T-helper 2 cell treated with Interferon-gamma antibody and Interleukin-4, amounts not matched to agents 5 μg/mL and 100 μg/mL, for 36 hours (primary cell): ENCODE data around the gene ZNF738.

Experiments
- DNase-seq: peaks from one replicate; pipeline ENCODE4 v3.0.0; 2021; ENCODE audit warnings: low spot score
- H3K27ac Mint-ChIP-seq: one replicate; pipeline ENCODE4 v1.8.0; 2021; ENCODE audit warnings: mild to moderate bottlenecking, mixed read lengths
- H3K27me3 Mint-ChIP-seq: one replicate; pipeline ENCODE4 v1.8.0; 2021; ENCODE audit warnings: low read depth, mixed read lengths
- H3K36me3 Mint-ChIP-seq: one replicate; pipeline ENCODE4 v1.8.0; 2021; ENCODE audit warnings: low read depth, mixed read lengths
- H3K4me1 Mint-ChIP-seq: one replicate; pipeline ENCODE4 v1.8.0; 2021; ENCODE audit warnings: low read depth, mixed read lengths
- H3K4me3 Mint-ChIP-seq: one replicate; pipeline ENCODE4 v1.8.0; 2022; ENCODE audit warnings: mild to moderate bottlenecking, moderate library complexity, mixed read lengths
- H3K9me3 Mint-ChIP-seq: one replicate; pipeline ENCODE4 v1.8.0; 2021; ENCODE audit warnings: mixed read lengths

ZNF738 gene

GRCh38 chr19:21362291-21362690, 3.5 kb downstream of the ZNF738 start:
- no peak for DNase-seq
- H3K4me1 Mint-ChIP-seq, result peaks cover 6% of the 10 kb centered on the region
- no peak overlapping the region for H3K4me3 Mint-ChIP-seq
- H3K27me3 Mint-ChIP-seq, result no peaks in the 10 kb centered on the region
- peaks cover 31% of the 10 kb centered on the region for H3K9me3 Mint-ChIP-seq
- no peak overlapping the region for H3K27ac Mint-ChIP-seq
- H3K36me3 Mint-ChIP-seq, result peaks cover 71% of the 10 kb centered on the region

DNA sequence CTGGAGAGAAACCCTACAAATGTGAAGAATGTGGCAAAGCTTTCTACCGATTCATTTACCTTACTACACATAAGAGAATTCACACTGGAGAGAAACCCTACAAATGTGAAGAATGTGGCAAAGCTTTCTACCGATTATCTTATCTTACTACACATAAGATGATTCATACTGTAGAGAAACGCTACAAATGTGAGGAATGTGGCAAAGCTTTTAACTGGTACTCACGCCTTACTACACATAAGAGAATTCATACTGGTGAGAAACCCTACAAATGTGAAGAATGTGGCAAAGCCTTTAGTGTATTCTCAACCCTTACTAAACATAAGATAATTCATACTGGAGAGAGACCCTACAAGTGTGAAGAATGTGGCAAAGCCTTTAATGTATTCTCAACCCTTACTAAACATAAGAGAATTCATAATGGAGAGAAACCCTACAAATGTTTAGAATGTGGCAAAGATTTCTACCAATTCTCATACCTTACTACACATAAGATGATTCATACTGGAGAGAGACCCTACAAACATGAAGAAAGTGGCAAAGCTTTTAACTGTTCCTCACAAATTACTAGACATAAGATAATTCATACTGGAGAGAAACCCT, 25.3 kb downstream of the ZNF738 start:
- DNase-seq, result no peak
- Mint-ChIP-seq H3K4me3 (no peak overlapping the region), H3K4me1 (no peaks in the 10 kb centered on the region), H3K9me3 (peaks cover 72% of the 10 kb centered on the region), H3K27ac (no peak overlapping the region), H3K27me3 (no peaks in the 10 kb centered on the region), H3K36me3 (peaks cover 46% of the 10 kb centered on the region)

GRCh38 chr19:21396121-21396520, 37.3 kb downstream of the ZNF738 start:
- Mint-ChIP-seq H3K4me3 (peak overlapping the region; percentile 12), H3K36me3 (peaks cover 41% of the 10 kb centered on the region), H3K9me3 (peaks cover 60% of the 10 kb centered on the region), H3K4me1 (peaks cover 10% of the 10 kb centered on the region), H3K27ac (no peak overlapping the region), H3K27me3 (no peaks in the 10 kb centered on the region)
- no peak for DNase-seq

DNA sequence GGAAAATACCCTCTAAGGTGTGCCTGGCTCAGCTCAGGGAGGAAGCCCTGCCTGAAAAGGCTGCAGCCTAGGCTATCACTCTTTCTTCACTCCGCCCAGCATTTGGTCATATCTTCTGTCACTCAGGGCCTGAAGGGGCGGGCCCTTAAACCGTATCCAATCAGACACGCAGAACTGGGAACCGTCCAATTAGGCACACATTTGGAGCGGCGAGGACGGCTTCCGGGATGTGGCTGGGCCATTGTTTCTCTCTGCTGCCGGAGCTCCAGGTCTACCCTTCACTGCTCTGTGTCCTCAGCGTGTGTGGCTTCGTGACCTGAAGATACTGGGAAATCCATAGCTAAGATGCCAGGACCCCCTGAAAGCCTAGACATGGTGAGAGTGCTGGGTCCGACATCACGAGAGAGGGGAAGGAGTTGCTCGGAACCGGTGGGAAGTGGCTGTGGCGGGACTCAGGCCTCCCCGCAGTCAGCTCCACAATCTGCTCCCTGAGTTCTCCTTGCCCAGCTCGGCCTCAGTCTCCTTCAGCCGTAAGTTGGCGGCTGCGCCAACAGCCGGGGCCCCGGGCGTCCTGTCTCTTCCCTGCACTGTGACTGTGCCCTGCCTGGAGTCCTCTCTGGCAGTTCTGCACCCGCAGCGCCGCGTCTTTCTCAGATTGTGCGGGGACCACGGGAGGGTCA, 38.2 kb downstream of the ZNF738 start, which contains the start of gene ZNF493:
Gene ZNF493 (plus strand): TSS at position 241 of the 680 bp plus-strand sequence. CDS start 105 bp downstream, at position 346.
- peaks cover 45% of the 10 kb centered on the region for H3K36me3 Mint-ChIP-seq
- H3K4me3 Mint-ChIP-seq, result peak within 1 kb of the TSS; percentile 96
- peak; percentile 88 for DNase-seq
- H3K27ac Mint-ChIP-seq, result peak within 1 kb of the TSS; percentile 91
- H3K9me3 Mint-ChIP-seq, result peaks cover 56% of the 10 kb centered on the region
- peaks cover 10% of the 10 kb centered on the region for H3K4me1 Mint-ChIP-seq
- no peaks in the 10 kb centered on the region for H3K27me3 Mint-ChIP-seq

- DNase-seq, result no peak
- Mint-ChIP-seq H3K9me3 (peaks cover 49% of the 10 kb centered on the region), H3K4me1 (peaks cover 10% of the 10 kb centered on the region), H3K4me3 (no peak overlapping the region), H3K36me3 (peaks cover 62% of the 10 kb centered on the region), H3K27me3 (no peaks in the 10 kb centered on the region), H3K27ac (no peak overlapping the region)
Observed at GRCh38 chr19:21398851-21399250, 40.1 kb downstream of the ZNF738 start.

- Mint-ChIP-seq H3K36me3 (peaks cover 72% of the 10 kb centered on the region), H3K4me3 (no peak overlapping the region)
Observed at GRCh38 chr19:21402303-21402985, 43.6 kb downstream of the ZNF738 start.

GRCh38 chr19:21410166-21410565, 51.4 kb downstream of the ZNF738 start:
- no peak overlapping the region for H3K4me3 Mint-ChIP-seq
- H3K36me3 Mint-ChIP-seq, result peaks cover 79% of the 10 kb centered on the region
- no peak overlapping the region for H3K27ac Mint-ChIP-seq
- no peaks in the 10 kb centered on the region for H3K4me1 Mint-ChIP-seq
- H3K27me3 Mint-ChIP-seq, result no peaks in the 10 kb centered on the region
- no peak for DNase-seq
- peaks cover 67% of the 10 kb centered on the region for H3K9me3 Mint-ChIP-seq

More at GRCh38 chr19:21402303-21402985, 43.6 kb downstream of the ZNF738 start:
- H3K9me3 Mint-ChIP-seq, result peaks cover 55% of the 10 kb centered on the region
- H3K27ac Mint-ChIP-seq, result no peak overlapping the region
- H3K27me3 Mint-ChIP-seq, result no peaks in the 10 kb centered on the region
- DNase-seq, result no peak
- H3K4me1 Mint-ChIP-seq, result peaks cover 7% of the 10 kb centered on the region

- no peak overlapping the region for H3K4me3 Mint-ChIP-seq
- H3K27ac Mint-ChIP-seq, result no peak overlapping the region
- H3K36me3 Mint-ChIP-seq, result peaks cover 40% of the 10 kb centered on the region
- DNase-seq, result no peak
- H3K9me3 Mint-ChIP-seq, result peaks cover 83% of the 10 kb centered on the region
- H3K27me3 Mint-ChIP-seq, result no peaks in the 10 kb centered on the region
- H3K4me1 Mint-ChIP-seq, result no peaks in the 10 kb centered on the region
Observed at GRCh38 chr19:21422244-21422643, 63.4 kb downstream of the ZNF738 start.

GRCh38 chr19:21423057-21424041, 64.5 kb downstream of the ZNF738 start:
- H3K9me3 Mint-ChIP-seq, result peaks cover 72% of the 10 kb centered on the region
- peaks cover 33% of the 10 kb centered on the region for H3K36me3 Mint-ChIP-seq
- H3K27me3 Mint-ChIP-seq, result no peaks in the 10 kb centered on the region
- no peaks in the 10 kb centered on the region for H3K4me1 Mint-ChIP-seq
- DNase-seq, result no peak
- no peak overlapping the region for H3K27ac Mint-ChIP-seq
- H3K4me3 Mint-ChIP-seq, result no peak overlapping the region
